A549 (cell line): ENCODE measurements around the gene GNPDA2. TPM values are rescaled to one million over a fixed set of nuclear protein-coding genes. Genes with fewer than 3 reads are reported as not detected.
A peak's percentile ranks its signal among the peaks of the same experiment; 100 is the strongest.

Experiments
- ATAC-seq, 2 experiments: fragments of 200-7000 bp in 1 of 2; fragments of >200 bp in 1 of 2; cut with Nextera tagmentation in 1 of 2; cut with Tn5 transposase in 1 of 2; 3 replicates each; pipeline versions ENCODE4 v1.8.0 to v1.9.1; 2018 to 2020; ENCODE audit warnings: mild to moderate bottlenecking in 1 of 2, moderate library complexity in 1 of 2
- CTCF ChIA-PET: fragments of 300-600 bp; sonication (Branson Sonifier 250); formaldehyde crosslinking; extraction: SDS; loops from one replicate; lab custom pipeline; 2021; ENCODE audit warnings: antibody characterized with exemption, inconsistent platforms; lab: Yijun Ruan, JAX
- POLR2A ChIA-PET: fragments of 350-600 bp; formaldehyde crosslinking; extraction: SDS; loops from one replicate; lab custom pipeline; 2021; ENCODE audit warnings: antibody characterized with exemption, inconsistent platforms; lab: Yijun Ruan, JAX
- DNase-seq, 2 experiments: peaks; one replicate each; pipeline versions ENCODE4 v3.0.0 to v3.0.0-alpha.2; 2011 to 2016; ENCODE audit warnings: low read depth in 1 of 2, low spot score in 1 of 2
- FAIRE-seq: peaks from 2 replicates; lab custom pipeline; 2011; peaks lifted over from hg19 to GRCh38; lab: Jason Lieb, UNC
- H3K27ac ChIP-seq, 2 experiments: fragments of >200 bp; sonication (Bioruptor Twin); formaldehyde crosslinking; 3 replicates each; pipeline ENCODE4 v1.5.1; 2016 to 2017
- H3K4me1 ChIP-seq: fragments of >200 bp; sonication (Bioruptor Twin); formaldehyde crosslinking; 3 replicates; pipeline ENCODE4 v1.6.1; 2016
- H3K4me2 ChIP-seq: fragments of >200 bp; sonication (Bioruptor Twin); formaldehyde crosslinking; 3 replicates; pipeline ENCODE4 v1.6.1; 2016
- H3K4me3 ChIP-seq: fragments of >200 bp; sonication (Bioruptor Twin); formaldehyde crosslinking; 3 replicates; pipeline ENCODE4 v1.5.1; 2016
- H3K9me3 ChIP-seq: fragments of >200 bp; sonication (Bioruptor Twin); formaldehyde crosslinking; 3 replicates; pipeline ENCODE4 v1.6.1; 2016
- BCL3 ChIP-seq: fragments of >200 bp; sonication (Bioruptor Twin); formaldehyde crosslinking; IDR thresholded peaks from 3 replicates; pipeline ENCODE4 v1.6.1; 2016
- BHLHE40 ChIP-seq: IDR thresholded peaks from 2 replicates; pipeline ENCODE4 v1.6.1; 2012; ENCODE audit warnings: low read depth, low read length, inconsistent platforms
- CEBPB ChIP-seq, 2 experiments: fragments of >200 bp in 1 of 2; sonication (Bioruptor Twin) in 1 of 2; formaldehyde crosslinking in 1 of 2; IDR thresholded peaks; 2 replicates each; pipeline ENCODE4 v1.6.1; 2012 to 2016
- CHD4 ChIP-seq: fragments of 200-600 bp; sonication (generic); IDR thresholded peaks from 2 replicates; pipeline ENCODE4 v1.6.1; 2016; ENCODE audit warnings: antibody characterized with exemption, mild to moderate bottlenecking, borderline replicate concordance
- EHF ChIP-seq: fragments of 250-450 bp; sonication (Bioruptor Pico); IDR thresholded peaks from 2 replicates; pipeline ENCODE4 v1.5.0; 2020; ENCODE audit warnings: mild to moderate bottlenecking
- EP300 ChIP-seq, 2 experiments: fragments of >200 bp; sonication (Bioruptor Twin); formaldehyde crosslinking; IDR thresholded peaks; 2 replicates in 1 of 2; 3 replicates in 1 of 2; pipeline ENCODE4 v1.6.1; 2016 to 2017
- FOSL2 ChIP-seq, 2 experiments: fragments of 450-650 bp in 1 of 2; fragments of >200 bp in 1 of 2; sonication (Bioruptor Twin) in 1 of 2; formaldehyde crosslinking; IDR thresholded peaks; 2 replicates each; pipeline versions ENCODE4 v1.5.0 to v1.6.1; 2016 to 2020; ENCODE audit warnings: mild to moderate bottlenecking in 1 of 2, moderate library complexity in 1 of 2
- HOXA7 ChIP-seq: fragments of 250-450 bp; sonication (Bioruptor Pico); IDR thresholded peaks from 2 replicates; pipeline ENCODE4 v1.5.0; 2020; ENCODE audit warnings: mild to moderate bottlenecking, moderate library complexity
- HOXB13 ChIP-seq: fragments of 250-450 bp; sonication (Bioruptor Pico); IDR thresholded peaks from 2 replicates; pipeline ENCODE4 v1.5.0; 2020; ENCODE audit warnings: low read depth, mild to moderate bottlenecking, moderate library complexity
- HOXB5 ChIP-seq: fragments of 250-450 bp; sonication (Bioruptor Pico); IDR thresholded peaks from 2 replicates; pipeline ENCODE4 v1.5.0; 2020; ENCODE audit warnings: mild to moderate bottlenecking, moderate library complexity
- JUN ChIP-seq, 2 experiments: fragments of >200 bp; sonication (Bioruptor Twin); formaldehyde crosslinking; IDR thresholded peaks; 2 replicates in 1 of 2; 3 replicates in 1 of 2; pipeline ENCODE4 v1.6.1; 2016 to 2017
- MAX ChIP-seq: IDR thresholded peaks from 2 replicates; pipeline ENCODE4 v1.6.1; 2012
- MYC ChIP-seq: IDR thresholded peaks from 2 replicates; pipeline ENCODE4 v1.6.1; 2012; ENCODE audit warnings: mild to moderate bottlenecking, inconsistent platforms, low read length, improper control_type of control experiment, borderline replicate concordance
- NPAS2 ChIP-seq: fragments of 250-450 bp; sonication (Bioruptor Pico); IDR thresholded peaks from 2 replicates; pipeline ENCODE4 v1.8.0; 2022; ENCODE audit warnings: mild to moderate bottlenecking, moderate library complexity, borderline replicate concordance
- NR3C1 ChIP-seq: fragments of >200 bp; sonication (Bioruptor Twin); formaldehyde crosslinking; IDR thresholded peaks from 3 replicates; pipeline ENCODE4 v1.6.1; 2017
- PHF8 ChIP-seq: fragments of 200-600 bp; sonication (generic); IDR thresholded peaks from 2 replicates; pipeline ENCODE4 v1.6.1; 2016; ENCODE audit warnings: low read depth, mild to moderate bottlenecking, antibody characterized with exemption, moderate library complexity, borderline replicate concordance
- POLR2A ChIP-seq: IDR thresholded peaks from 2 replicates; pipeline ENCODE4 v1.6.1; 2012; ENCODE audit warnings: mild to moderate bottlenecking, low read length
- RAD21 ChIP-seq, 2 experiments: fragments of >200 bp in 1 of 2; sonication (Bioruptor Twin) in 1 of 2; formaldehyde crosslinking in 1 of 2; IDR thresholded peaks in 1 of 2; conservative IDR thresholded peaks in 1 of 2; 2 replicates in 1 of 2; 3 replicates in 1 of 2; pipeline ENCODE4 v1.6.1; 2012 to 2018; ENCODE audit warnings: inconsistent platforms in 1 of 2
- RCOR1 ChIP-seq: fragments of 150-350 bp; IDR thresholded peaks from 2 replicates; pipeline ENCODE4 v1.6.1; 2014; ENCODE audit warnings: antibody characterized with exemption, low read length, low read depth
- RNF2 ChIP-seq: fragments of 200-600 bp; sonication (generic); IDR thresholded peaks from 2 replicates; pipeline ENCODE4 v1.6.1; 2016; ENCODE audit warnings: low read depth, mild to moderate bottlenecking, antibody characterized with exemption, moderate library complexity, borderline replicate concordance
- SREBF2 ChIP-seq: fragments of 450-650 bp; IDR thresholded peaks from 2 replicates; pipeline ENCODE4 v1.6.1; 2014; ENCODE audit warnings: mild to moderate bottlenecking, moderate library complexity
- USF2 ChIP-seq: fragments of 450-650 bp; IDR thresholded peaks from 2 replicates; pipeline ENCODE4 v1.6.1; 2014; ENCODE audit warnings: antibody characterized with exemption
- WGBS: methylation state at CpG from one replicate; pipeline ENCODE4 v1.1.6; 2017; ENCODE audit errors: missing lambda C conversion rate; 5-methylcytosine and 5-hydroxymethylcytosine counted together
- polyA plus RNA-seq, 4 experiments: library from polyadenylated mRNA; depleted of rRNA in 3 of 4; stranded (reverse); fragments of >200 nt; fragmentation: RNase III in 1 of 4; extraction: RNeasy Plus Mini Kit Qiagen cat#74134 plus additional on column Dnase treatment in 1 of 4; gene quantifications; 2 replicates in 3 of 4; 3 replicates in 1 of 4; pipeline ENCODE4 v1.2.3, GENCODE V29; 2011 to 2017
- TF ChIP-seq, protein P1 (sequence below): fragments of 200-600 bp; sonication (generic); IDR thresholded peaks from 2 replicates; pipeline ENCODE4 v1.6.1; 2016; ENCODE audit warnings: antibody characterized with exemption, mild to moderate bottlenecking, moderate library complexity
- TF ChIP-seq, protein P2 (sequence below): fragments of 250-450 bp; sonication (Bioruptor Pico); IDR thresholded peaks from 2 replicates; pipeline ENCODE4 v1.5.0; 2021; ENCODE audit warnings: mild to moderate bottlenecking, moderate library complexity, borderline replicate concordance

Gene GNPDA2
- polyA plus RNA-seq, 2 of the 4 experiments (the other 2 are of a cell fraction): 12.2 to 19.7 TPM

- peak; percentile 38 to 88 for DNase-seq
- 2% methylated on average over 18 of the region's 57 CpGs for WGBS
- peak within 1 kb of the TSS; percentile 92 to 95 for H3K27ac ChIP-seq
- TF ChIP-seq FOSL2 (IDR thresholded peaks at IDR 0.05) (no peak), FOSL2 (CRISPR knock-in tag; IDR thresholded peaks at IDR 0.05) (no peak), BCL3 (peak; percentile 60; the same call in 1 of the 3 replicates), USF2 (peak; percentile 90), MAX (peak; percentile 66), RCOR1 (no peak), JUN (IDR thresholded peaks at IDR 0.05) (peak; percentile 63 to 75; a peak in 3 of 5 replicates), PHF8 (peak; percentile 75; the same call in 1 of the 2 replicates), BHLHE40 (peak; percentile 30; the same call in 1 of the 2 replicates), POLR2A (peak; percentile 61)
- TF ChIP-seq, protein P1, sequence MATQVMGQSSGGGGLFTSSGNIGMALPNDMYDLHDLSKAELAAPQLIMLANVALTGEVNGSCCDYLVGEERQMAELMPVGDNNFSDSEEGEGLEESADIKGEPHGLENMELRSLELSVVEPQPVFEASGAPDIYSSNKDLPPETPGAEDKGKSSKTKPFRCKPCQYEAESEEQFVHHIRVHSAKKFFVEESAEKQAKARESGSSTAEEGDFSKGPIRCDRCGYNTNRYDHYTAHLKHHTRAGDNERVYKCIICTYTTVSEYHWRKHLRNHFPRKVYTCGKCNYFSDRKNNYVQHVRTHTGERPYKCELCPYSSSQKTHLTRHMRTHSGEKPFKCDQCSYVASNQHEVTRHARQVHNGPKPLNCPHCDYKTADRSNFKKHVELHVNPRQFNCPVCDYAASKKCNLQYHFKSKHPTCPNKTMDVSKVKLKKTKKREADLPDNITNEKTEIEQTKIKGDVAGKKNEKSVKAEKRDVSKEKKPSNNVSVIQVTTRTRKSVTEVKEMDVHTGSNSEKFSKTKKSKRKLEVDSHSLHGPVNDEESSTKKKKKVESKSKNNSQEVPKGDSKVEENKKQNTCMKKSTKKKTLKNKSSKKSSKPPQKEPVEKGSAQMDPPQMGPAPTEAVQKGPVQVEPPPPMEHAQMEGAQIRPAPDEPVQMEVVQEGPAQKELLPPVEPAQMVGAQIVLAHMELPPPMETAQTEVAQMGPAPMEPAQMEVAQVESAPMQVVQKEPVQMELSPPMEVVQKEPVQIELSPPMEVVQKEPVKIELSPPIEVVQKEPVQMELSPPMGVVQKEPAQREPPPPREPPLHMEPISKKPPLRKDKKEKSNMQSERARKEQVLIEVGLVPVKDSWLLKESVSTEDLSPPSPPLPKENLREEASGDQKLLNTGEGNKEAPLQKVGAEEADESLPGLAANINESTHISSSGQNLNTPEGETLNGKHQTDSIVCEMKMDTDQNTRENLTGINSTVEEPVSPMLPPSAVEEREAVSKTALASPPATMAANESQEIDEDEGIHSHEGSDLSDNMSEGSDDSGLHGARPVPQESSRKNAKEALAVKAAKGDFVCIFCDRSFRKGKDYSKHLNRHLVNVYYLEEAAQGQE: 0 out of 2 replicates have a peak, but pooled peaks have one; percentile 32
- ChIA-PET POLR2A (interaction anchor here (0.5 to 1.5 kb wide), 5 partner anchors 10 to 230 kb away, joined by 3 to 16 read pairs (median 3); partner anchors contain the start of genes GNPDA2 and KCTD8), CTCF (interaction anchor here (1.0 kb wide), 2 partner anchors 10 to 12 kb away, joined by 3 read pairs; no protein-coding TSS in a partner anchor)
- peaks cover 15% of the 10 kb centered on the region for H3K4me1 ChIP-seq
- no peak for FAIRE-seq
- peak; percentile 95 to 96 for ATAC-seq
- peak within 1 kb of the TSS; percentile 61 for H3K4me3 ChIP-seq
- H3K9me3 ChIP-seq: no peaks in the 10 kb centered on the region
- H3K4me2 ChIP-seq: peak within 1 kb of the TSS; percentile 93
Measured at GRCh38 chr4:44678094-44679041, 48.0 kb downstream of the GNPDA2 start, which contains the start of gene GUF1. Gene GUF1, plus strand, starts transcription at chr4:44678420. Its CDS starts 203 bp downstream, at chr4:44678623.

DNA sequence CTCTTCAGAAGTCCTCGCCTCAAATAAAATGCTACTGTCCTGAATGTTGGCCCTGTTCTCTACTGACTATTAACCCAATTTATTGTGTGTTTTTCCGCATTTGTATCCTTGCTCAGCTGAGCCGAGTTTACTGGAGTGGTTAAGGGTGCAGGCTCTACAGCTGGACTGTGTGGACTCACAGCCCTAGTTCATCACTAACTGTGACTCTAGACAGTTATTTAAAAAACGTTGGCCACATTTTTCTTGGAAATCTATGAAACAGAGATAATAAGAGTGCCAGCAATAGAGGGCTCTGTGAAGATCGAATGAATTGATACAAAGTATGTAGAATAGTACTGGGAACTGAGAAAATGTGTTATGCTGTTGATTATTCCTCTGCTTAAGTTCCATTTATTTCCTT is 51.0 kb downstream of the GNPDA2 start:
- TF ChIP-seq RNF2: no peak
- TF ChIP-seq RAD21 (conservative IDR thresholded peaks at IDR 0.05 in 1 of 2, IDR thresholded peaks at IDR 0.05 in 1 of 2): no peak
- no peak for TF ChIP-seq BHLHE40
- no peak for TF ChIP-seq NR3C1
- no peak for TF ChIP-seq HOXB13
- TF ChIP-seq CHD4: no peak
- TF ChIP-seq HOXB5: no peak
- TF ChIP-seq, protein P2, sequence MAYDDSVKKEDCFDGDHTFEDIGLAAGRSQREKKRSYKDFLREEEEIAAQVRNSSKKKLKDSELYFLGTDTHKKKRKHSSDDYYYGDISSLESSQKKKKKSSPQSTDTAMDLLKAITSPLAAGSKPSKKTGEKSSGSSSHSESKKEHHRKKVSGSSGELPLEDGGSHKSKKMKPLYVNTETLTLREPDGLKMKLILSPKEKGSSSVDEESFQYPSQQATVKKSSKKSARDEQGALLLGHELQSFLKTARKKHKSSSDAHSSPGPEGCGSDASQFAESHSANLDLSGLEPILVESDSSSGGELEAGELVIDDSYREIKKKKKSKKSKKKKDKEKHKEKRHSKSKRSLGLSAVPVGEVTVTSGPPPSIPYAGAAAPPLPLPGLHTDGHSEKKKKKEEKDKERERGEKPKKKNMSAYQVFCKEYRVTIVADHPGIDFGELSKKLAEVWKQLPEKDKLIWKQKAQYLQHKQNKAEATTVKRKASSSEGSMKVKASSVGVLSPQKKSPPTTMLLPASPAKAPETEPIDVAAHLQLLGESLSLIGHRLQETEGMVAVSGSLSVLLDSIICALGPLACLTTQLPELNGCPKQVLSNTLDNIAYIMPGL: no peak
- no peak for TF ChIP-seq SREBF2
- no peak for TF ChIP-seq EHF (CRISPR knock-in tag)
- TF ChIP-seq HOXA7: no peak
- TF ChIP-seq EP300 (IDR thresholded peaks at IDR 0.05): no peak
- no peak for TF ChIP-seq MYC
- TF ChIP-seq CEBPB (IDR thresholded peaks at IDR 0.05): no peak
- no peak for TF ChIP-seq NPAS2 (CRISPR knock-in tag)
- TF ChIP-seq, all 56 proteins: peak for 0
- Histone ChIP-seq H3K4me1 (peaks cover 5% of the 10 kb centered on the region), H3K9me3 (no peaks in the 10 kb centered on the region), H3K27ac (no peak overlapping the region), H3K4me3 (no peak overlapping the region), H3K4me2 (no peak overlapping the region)
- CTCF ChIA-PET: no interaction called here
- no peak for ATAC-seq
- DNase-seq: no peak
- no peak for FAIRE-seq
- POLR2A ChIA-PET: no interaction called here
- WGBS: 39% methylated on average over 5 of the region's 5 CpGs
